ENCODE data around the gene RNF151. TPM values are rescaled to one million over a fixed set of nuclear protein-coding genes. Genes with fewer than 3 reads are reported as not detected.

The RNF151 gene
- total and polyA plus RNA-seq, 2 of the 13 experiments (the other 11 are each of a cell fraction or from before 2014, with no cell fraction given) = not detected

GRCh38 chr16:1984347-1985225 is 17.9 kb downstream of the RNF151 start:
- Histone ChIP-seq H3K9me3 (ENCODE audit: low read length) (no peaks in the 10 kb centered on the region), H3K79me2 (ENCODE audit: insufficient read depth, low read length) (peaks cover 13% of the 10 kb centered on the region), H2AFZ (ENCODE audit: low read length) (no peak overlapping the region), H3K27me3 (ENCODE audit: control insufficient read depth in 1 of 2, insufficient read depth in 2 of 2, low read length in 2 of 2) (peaks cover 0 to 4% of the 10 kb centered on the region in 2 experiments; a peak in 1 of 5 replicates), H3K36me3 (replicated peaks in 1 of 2; ENCODE audit: control insufficient read depth in 1 of 2, insufficient read depth in 2 of 2, low read length in 2 of 2) (peaks cover 12 to 15% of the 10 kb centered on the region in 2 experiments; a peak in 4 of 5 replicates), H4K20me1 (ENCODE audit: insufficient read depth, low read length) (no peaks in the 10 kb centered on the region), H3K4me1 (ENCODE audit: insufficient read depth, low read length) (peaks cover 62% of the 10 kb centered on the region), H3K4me3 (replicated peaks in 1 of 3; ENCODE audit: insufficient read depth in 1 of 3, low read depth in 2 of 3, low read length in 3 of 3) (peak overlapping the region; percentile 81 to 93 (median 84)), H3K27ac (ENCODE audit: extremely low read length, insufficient read depth, low read length) (peak overlapping the region; percentile 97), H3K9ac (ENCODE audit: insufficient read depth, low read depth, low read length) (peak overlapping the region; percentile 95), H3K4me2 (ENCODE audit: low read depth, low read length) (peak overlapping the region; percentile 98)
- DNase-seq (ENCODE audit: low spot score) = peak; percentile 39
- peak; percentile 11 for ATAC-seq
- WGBS (ENCODE audit: low lambda C conversion rate) = 0% methylated on average over 13 of the region's 58 CpGs
- POLR2A ChIA-PET = interaction anchor here (0.7 to 6.8 kb wide), 15 partner anchors 9 to 171 kb away, joined by 3 to 62 read pairs (median 6); partner anchors contain the start of genes MSRB1, RPS2, TBL3 and TRAF7
- in situ Hi-C loops (cut with HindIII; ENCODE audit: extremely low pct_ligation_motif_present, low pct_unique_long_range_greater_than_20kb) = no loop called here
- CTCF ChIA-PET (ENCODE audit: low intra/inter-chr PET ratio, low total read pairs) = interaction anchor here (1.2 kb wide), 1 partner anchor 20 kb away, joined by 4 read pairs; no protein-coding TSS in a partner anchor
- FAIRE-seq = no peak
- intact Hi-C loops (cut with micrococcal nuclease; ENCODE audit: unreplicated experiment) = no loop called here
- TSS peak; percentile 77 for BruUV-seq (replicated peaks)
- TF ChIP-seq MEIS1 (CRISPR knock-in tag; IDR thresholded peaks at IDR 0.05; ENCODE audit: borderline replicate concordance) (0 out of 2 replicates have a peak, but pooled peaks have one; percentile 64), MAZ (IDR thresholded peaks at IDR 0.05; ENCODE audit: borderline replicate concordance, low read depth, low read length) (no peak), MAZ (CRISPR knock-in tag; IDR thresholded peaks at IDR 0.05; ENCODE audit: low read depth) (0 out of 2 replicates have a peak, but pooled peaks have one; percentile 11), RFX3 (CRISPR knock-in tag; IDR thresholded peaks at IDR 0.05) (no peak), HES4 (CRISPR knock-in tag; IDR thresholded peaks at IDR 0.05; ENCODE audit: borderline replicate concordance) (no peak), YEATS2 (CRISPR knock-in tag; IDR thresholded peaks at IDR 0.05; ENCODE audit: borderline replicate concordance) (0 out of 2 replicates have a peak, but pooled peaks have one; percentile 7), ZBED4 (CRISPR knock-in tag; IDR thresholded peaks at IDR 0.05; ENCODE audit: borderline replicate concordance) (no peak), ZBTB38 (CRISPR knock-in tag; IDR thresholded peaks at IDR 0.05) (no peak), RBFOX2 (IDR thresholded peaks at IDR 0.05; ENCODE audit: low read depth, low read length) (0 out of 2 replicates have a peak, but pooled peaks have one; percentile 8), ZNF281 (CRISPR knock-in tag; IDR thresholded peaks at IDR 0.05; ENCODE audit: borderline replicate concordance) (no peak), ZNF230 (CRISPR knock-in tag; IDR thresholded peaks at IDR 0.05) (no peak), DMAP1 (CRISPR knock-in tag; IDR thresholded peaks at IDR 0.05) (peak; percentile 50; the same call in 1 of the 2 replicates), NFE2L2 (IDR thresholded peaks at IDR 0.05; ENCODE audit: low read length) (no peak), RORA (CRISPR knock-in tag; IDR thresholded peaks at IDR 0.05) (0 out of 2 replicates have a peak, but pooled peaks have one; percentile 20), ZFP41 (CRISPR knock-in tag; IDR thresholded peaks at IDR 0.05; ENCODE audit: borderline replicate concordance) (no peak), MTF2 (CRISPR knock-in tag; IDR thresholded peaks at IDR 0.05; ENCODE audit: borderline replicate concordance) (no peak), SP5 (CRISPR knock-in tag; IDR thresholded peaks at IDR 0.05; ENCODE audit: borderline replicate concordance, low read depth) (no peak; the same call in 1 of the 2 replicates)

All from HepG2 (cell line).